GM12874 (cell line): Measurements from ENCODE around the gene MAGEB3.

Source experiments
- CTCF ChIP-seq: IDR thresholded peaks from 2 replicates; pipeline ENCODE4 v1.5.1; 2011; ENCODE audit warnings: low read depth, mild to moderate bottlenecking, control low read depth, low read length, moderate library complexity; ENCODE audit not compliant: insufficient read depth

The MAGEB3 gene

GRCh38 chrX:30248854-30249253 is 18.4 kb downstream of the MAGEB3 start:
- no peak for TF ChIP-seq CTCF

GRCh38 chrX:30253257-30253656 is 22.8 kb downstream of the MAGEB3 start:
- TF ChIP-seq CTCF = no peak

- TF ChIP-seq CTCF = no peak
Observed at GRCh38 chrX:30259927-30260326, 29.5 kb downstream of the MAGEB3 start.

GRCh38 chrX:30261012-30261411 is 30.6 kb downstream of the MAGEB3 start:
- no peak for TF ChIP-seq CTCF

GRCh38 chrX:30262763-30263162 is 32.3 kb downstream of the MAGEB3 start:
- TF ChIP-seq CTCF = no peak

GRCh38 chrX:30270639-30271038 is 40.2 kb downstream of the MAGEB3 start:
- TF ChIP-seq CTCF = no peak

GRCh38 chrX:30275498-30275897 is 45.0 kb downstream of the MAGEB3 start:
- TF ChIP-seq CTCF = no peak

- no peak for TF ChIP-seq CTCF
Observed at GRCh38 chrX:30278365-30278764, 47.9 kb downstream of the MAGEB3 start.
